NCI-H82 treated with DMSO at 0.1 percent for 48 hours (cell line): ENCODE measurements around the gene RNF213.

ENCODE experiments used
- DNase-seq: peaks from one replicate; lab custom pipeline; 2025; ENCODE audit not compliant: unreplicated experiment; lab: John Stamatoyannopoulos, UW

The RNF213 gene

DNA sequence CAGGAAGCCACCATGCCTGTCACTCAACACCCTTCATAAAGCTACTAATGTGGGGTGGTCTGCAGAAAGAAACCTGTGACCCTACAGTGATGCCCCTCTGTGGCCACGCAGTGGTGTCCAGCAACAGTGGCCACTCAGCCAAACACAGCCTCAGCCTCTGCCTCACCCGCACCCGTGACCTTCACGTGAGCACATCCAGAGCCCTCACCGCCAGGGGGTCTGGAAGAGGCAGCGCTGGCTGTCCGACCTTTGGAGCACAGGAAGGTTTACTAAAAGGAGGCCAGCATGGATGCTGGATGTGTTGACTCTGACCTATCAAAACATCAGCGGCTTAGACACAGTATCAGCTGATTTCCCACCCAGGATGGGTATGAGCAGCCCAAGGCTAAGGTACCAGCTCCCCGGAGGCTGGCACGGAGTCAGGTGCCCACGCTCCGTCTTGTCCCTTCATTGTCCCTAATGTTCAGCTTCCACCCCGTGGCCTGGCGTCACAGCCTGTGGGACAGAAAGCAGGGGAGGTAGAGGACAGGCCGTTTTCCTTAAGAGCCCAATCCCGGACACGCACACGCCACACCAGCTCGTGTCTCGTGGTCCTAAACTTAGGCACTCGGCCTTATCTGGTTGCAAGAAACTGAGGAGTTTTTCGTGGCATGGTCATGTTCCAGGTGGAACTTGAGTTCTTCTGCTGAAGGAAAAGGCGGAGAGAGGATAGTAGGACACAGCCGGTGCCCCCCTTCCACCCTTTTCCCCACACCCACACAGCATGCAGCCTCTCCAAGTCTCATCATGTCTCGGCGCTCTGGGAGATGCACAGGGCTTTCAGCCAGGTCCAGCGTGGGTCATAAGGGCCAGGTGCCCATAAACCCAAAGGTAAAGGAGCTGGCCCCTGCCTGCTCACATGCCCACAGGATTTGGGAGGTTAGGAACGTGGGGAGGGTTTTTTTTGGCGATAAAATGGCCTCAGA is 104.6 kb downstream of the RNF213 start:
- no peak for DNase-seq

DNA sequence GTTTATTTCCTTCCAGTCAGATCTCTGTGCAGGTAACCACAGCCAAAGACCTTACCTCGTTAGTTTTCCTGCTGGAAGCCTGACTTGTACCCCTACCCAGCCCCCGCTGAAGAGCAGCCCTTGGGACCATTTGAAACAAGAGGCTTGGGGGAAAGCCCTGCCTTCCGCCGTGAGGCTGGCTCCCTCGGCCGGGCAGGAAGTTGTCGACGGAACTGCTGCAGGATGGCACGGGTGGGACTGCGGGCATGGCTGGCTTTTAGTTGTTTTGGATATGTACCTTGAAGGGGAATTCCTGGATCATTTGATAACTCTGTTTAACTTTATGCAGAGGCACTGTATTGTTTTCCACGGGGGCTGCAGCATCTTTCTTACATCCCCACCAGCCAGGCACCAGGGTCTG is 105.3 kb downstream of the RNF213 start:
- DNase-seq, result no peak

DNA sequence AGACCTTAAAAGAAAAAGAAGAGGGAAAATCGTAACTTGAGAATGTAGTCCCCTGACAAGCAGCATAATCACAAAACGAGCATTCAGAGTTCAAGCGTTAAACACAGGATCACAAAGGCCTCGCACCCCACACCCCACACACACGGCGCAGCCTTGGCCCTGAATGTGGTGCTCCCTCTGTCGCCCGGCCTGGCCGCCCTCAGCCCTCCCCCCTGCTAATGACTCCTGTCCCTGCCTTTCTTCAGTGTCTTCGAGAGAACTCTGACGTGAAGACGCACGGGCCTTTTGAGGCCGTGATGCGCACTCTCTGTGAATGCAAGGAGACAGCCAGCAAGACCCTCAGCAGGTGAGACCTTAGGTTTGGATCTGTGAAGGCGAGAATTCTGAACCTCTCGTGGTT is 106.9 kb downstream of the RNF213 start:
- DNase-seq, result no peak

DNA sequence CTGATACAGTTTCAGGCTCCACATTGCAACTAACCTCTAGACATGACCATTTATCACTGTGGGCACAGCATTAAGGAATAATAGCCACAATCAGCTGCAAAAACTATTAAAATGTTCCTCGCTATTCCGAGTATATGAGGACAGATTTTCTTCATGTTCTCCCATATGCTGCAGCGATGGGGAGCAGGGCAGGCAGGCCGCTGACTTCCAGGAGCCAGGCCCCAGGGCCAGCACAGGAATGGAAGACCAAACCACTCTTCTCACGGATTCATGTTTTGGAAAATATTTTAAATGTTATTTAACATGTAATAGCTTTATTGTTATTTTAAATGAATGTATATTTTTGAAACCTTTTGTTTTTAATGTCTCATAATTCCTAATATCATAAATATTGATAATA is 110.5 kb downstream of the RNF213 start:
- no peak for DNase-seq

DNA sequence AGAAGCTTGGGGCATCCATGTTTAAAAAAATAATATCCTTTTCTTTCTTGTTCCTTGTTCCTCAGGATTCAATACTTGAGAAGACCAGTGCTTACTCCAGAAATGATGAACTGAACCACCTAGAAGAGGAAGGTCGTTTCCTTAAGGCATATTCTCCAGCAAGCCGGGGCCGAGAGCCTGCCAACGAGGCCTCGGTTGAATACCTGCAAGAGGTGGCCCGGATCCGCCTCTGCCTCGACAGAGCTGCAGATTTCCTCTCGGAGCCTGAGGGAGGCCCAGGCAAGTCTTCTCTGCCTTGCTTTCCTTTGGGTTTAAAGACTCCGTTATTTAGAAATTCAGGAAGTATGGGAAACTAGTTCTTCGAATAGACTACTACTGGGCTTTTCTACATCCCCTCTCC is 111.8 kb downstream of the RNF213 start:
- no peak for DNase-seq

DNA sequence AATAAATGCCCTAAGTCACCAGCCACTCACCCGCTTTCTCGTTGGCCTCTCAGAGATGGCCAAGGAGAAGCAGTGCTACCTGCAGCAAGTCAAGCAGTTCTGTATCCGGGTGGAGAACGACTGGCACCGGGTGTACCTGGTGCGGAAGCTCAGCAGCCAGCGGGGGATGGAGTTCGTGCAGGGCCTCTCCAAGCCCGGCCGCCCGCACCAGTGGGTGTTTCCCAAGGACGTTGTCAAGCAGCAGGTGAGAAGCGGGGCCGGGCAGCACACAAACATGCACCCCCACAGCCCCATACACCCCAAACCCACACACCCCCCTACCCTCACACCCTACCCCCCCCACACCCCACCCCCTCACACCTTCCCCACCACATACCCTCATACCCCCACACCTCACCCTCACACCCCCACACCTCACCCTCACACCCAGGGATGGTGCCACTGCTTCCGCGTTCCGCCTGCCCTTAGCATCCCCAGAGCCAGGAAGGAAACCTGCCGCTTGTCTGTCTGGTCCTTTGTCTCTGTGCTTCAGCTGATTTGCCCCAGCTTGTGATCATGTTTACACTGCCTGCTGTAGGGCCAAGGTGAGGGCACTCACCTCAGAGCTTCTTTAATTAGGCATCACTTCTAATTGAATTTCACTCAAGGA is 112.4 kb downstream of the RNF213 start:
- no peak for DNase-seq

DNA sequence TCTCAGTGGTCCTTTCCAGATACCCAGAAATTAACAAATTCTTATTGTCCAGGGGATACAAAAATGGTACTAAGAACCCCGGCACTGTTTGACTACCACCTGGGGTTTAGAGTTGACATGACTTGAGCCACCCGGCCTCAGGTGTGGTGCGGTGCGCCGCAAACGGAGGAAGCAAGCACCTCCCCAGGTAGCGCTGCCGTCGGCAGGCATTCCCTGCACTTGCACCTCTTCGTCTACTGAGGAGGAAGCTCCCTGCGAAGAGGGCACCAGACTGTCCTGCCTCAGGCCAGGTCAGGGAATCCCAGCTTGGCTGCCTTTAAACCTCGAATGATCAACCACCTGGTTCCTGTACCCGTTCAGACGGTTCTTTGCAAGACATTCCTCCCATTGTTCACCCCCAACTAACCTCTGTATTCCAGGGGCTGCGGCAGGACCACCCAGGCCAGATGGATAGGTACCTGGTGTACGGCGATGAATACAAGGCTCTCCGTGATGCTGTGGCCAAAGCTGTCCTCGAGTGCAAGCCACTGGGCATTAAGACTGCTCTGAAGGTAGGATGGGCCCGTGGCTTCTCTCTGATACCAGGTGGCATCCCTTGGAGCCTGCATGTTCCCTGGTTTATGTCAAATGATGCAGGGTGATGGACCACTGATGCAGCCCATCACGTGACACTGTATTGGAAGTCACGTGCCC is 113.5 kb downstream of the RNF213 start:
- no peak for DNase-seq

DNA sequence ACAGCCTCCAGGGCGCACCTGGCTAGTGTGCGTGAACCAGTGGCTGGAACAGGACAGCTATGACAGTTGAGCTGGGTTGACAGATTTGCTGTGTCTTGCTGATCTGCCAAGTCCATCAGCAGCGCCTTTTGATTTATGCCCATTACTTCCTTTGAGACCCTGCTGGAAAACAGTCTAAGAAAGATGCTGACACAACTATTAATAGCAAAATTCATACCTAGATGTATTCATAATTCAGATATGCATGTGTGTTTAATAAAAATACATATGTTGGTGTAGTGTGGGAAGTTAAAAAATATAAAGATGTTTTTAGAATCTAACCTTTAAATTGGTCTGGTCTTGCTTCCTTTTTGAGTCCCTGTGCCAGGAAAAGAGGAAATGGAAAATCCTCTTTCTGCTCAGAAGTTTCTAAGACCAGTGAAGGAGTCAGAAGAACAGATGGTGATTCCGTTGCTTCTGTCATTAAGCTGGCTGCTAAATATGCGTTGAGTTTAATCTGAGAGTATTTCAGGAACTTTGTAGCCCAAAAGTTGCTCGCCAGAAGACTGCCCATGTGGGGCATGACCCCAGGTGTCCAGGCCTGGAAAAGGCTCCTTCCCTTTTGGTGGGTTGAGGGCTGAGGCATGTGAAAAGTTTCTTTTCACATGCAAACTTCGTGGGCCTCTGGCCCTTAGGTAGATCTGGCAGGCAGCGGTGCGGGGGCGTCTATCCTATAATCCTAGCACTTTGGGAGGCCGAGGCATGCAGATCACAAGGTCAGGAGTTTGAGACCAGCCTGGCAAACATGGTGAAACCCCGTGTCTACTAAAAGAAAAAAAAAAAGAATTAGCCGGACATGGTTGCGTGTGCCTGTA is 114.3 kb downstream of the RNF213 start:
- no peak for DNase-seq

DNA sequence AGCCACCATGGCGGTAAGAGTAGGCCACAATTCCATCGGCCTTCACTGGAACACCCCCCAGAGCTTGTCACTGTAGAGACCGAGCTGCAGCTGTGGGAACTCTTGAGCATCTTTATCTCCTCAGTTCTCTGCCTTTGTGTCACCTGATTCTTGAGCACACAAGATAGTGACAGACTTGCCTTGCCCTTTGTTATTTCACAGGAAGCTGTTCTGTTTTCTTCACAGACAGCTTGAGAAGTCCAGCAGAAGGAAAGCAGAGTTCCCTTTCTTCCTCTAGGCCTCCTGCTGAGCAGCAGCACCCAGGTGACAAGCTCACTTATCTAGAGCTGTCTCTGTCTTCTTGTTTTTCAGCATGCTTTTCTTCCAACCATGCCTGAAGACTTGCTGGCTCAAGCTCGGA is 115.9 kb downstream of the RNF213 start:
- no peak for DNase-seq

DNA sequence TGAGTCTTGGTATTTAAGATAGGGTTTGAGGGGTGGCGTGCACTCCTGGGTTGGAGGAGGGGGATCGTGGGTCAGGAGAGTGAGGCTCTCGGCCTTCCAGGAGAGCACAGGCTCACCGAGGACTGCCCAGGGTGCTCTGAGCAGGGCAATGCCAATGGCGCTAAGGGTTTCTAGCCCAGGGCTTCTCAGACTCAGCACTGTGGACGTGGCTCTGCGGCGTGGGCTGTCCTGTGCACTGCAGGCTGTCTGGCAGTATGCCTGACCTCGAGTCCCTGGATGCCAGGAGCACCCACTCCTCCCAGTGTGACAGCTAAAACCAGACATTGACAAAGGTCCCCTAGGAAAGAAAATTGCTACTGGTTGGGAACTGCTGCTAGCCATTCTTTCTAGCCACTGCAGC is 117.1 kb downstream of the RNF213 start:
- no peak for DNase-seq

DNA sequence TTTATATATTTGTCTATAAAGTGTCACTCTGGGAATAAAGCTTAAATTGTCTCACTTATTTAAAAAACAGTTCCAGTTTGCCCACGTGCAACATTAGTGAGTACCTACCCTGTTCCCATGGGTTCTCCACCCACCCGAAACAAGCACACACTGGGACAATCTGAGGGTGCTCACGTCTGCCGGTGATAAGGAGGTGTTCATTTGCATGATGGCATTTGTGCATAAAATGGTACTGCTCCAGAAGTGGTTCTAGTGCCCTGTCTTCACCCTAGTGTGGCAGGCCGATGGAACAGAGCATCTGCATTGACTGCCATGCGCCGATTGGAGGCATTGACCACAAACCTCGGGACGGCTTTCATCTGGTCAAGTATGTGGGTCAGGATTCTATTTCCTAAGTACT is 118.7 kb downstream of the RNF213 start:
- no peak for DNase-seq

DNA sequence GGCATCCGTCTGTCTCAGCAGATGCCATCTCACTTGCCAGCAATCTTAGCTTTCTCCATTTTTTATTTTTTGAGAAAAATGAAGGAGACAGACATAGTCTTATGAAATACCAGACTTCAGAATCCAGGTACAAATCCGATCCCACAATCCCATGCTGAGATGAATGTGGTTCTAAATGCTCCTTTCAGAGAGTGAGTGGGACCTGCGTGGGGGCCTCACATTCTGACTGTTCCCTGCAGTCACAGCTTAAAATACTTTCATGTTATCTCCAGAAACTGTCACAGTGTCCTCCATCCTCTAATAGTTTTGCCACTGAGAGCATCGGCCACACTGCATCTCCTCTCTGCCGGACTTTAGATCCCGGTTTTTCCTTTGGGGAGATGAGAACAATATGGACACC is 119.4 kb downstream of the RNF213 start:
- DNase-seq, result no peak

DNA sequence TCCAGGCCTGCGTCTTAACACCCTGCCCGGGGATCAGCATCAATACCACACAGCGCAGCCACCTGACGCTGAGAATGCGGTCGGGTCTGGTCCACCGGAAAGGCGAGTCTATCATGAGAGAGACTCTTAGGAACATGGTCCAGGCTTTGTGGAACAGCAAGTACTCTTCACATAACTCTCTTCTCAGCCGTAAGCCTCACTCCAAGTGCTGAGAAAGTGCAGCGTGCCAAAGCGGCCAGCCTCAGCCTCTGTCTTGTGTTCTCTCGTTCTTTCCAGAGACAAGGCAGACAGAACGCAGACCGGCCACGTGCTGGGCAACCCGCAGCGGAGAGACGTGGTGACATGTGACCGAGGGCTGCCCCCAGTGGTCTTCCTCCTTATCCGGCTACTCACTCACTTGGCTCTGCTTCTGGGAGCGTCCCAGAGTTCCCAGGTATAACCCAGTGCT is 119.9 kb downstream of the RNF213 start:
- no peak for DNase-seq

DNA sequence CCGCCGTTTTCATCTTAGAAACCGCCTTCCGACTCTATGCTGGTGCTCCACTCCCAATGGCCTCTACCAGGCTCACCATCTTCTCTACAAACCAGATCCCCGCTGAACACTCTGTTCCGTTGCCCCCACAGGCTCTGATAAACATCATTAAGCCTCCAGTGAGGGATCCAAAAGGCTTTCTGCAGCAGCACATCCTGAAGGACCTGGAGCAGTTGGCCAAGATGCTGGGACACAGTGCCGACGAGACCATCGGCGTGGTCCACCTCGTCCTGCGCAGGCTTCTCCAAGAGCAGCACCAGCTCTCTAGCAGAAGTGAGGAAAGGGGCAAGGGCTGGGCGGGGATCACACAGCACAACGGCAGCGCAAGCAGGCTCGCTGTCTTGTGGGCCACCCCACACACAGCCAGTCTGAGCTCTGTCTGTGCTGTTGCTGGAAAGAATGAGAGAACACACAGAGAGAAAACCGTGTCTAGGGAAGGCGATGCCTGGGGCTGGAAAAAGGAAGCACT is 120.8 kb downstream of the RNF213 start:
- no peak for DNase-seq

DNA sequence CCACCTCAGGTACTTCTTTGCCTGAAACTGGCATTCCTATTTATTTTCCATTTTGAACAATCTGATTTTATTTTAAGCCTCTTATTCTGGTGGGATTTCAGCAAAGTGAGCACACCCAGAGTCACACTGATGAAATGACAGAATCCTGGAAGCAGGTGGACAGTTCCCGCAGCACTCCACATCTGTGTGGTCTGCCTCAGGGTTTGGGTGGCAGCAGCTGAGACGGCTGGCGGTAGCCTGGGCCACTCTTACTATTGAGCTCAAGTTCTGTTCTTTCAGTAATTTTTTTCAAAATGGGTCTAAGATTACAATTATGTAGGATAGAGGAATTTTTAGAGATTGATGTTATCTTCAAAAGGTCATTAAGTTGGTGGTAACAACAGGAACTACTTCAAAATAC is 121.8 kb downstream of the RNF213 start:
- DNase-seq, result no peak

DNA sequence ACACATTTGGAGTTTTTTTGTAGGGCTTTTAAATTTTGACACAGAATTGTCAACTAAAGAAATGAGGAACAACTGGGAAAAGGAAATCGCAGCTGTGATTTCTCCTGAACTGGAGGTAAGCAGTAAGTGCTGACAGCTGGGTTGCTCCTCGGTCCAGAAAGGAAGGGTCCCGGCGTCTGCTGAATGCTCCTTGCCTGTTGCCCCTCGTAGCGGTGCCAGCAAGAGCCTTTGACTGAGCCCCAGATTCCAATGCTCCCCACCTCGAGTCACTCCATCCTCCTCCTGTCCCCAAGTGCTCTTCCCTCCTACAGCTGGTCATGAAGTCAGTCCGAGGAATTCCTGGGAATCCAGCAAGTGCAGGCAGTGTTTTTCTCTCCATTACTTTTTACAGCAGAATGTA is 122.3 kb downstream of the RNF213 start:
- no peak for DNase-seq

DNA sequence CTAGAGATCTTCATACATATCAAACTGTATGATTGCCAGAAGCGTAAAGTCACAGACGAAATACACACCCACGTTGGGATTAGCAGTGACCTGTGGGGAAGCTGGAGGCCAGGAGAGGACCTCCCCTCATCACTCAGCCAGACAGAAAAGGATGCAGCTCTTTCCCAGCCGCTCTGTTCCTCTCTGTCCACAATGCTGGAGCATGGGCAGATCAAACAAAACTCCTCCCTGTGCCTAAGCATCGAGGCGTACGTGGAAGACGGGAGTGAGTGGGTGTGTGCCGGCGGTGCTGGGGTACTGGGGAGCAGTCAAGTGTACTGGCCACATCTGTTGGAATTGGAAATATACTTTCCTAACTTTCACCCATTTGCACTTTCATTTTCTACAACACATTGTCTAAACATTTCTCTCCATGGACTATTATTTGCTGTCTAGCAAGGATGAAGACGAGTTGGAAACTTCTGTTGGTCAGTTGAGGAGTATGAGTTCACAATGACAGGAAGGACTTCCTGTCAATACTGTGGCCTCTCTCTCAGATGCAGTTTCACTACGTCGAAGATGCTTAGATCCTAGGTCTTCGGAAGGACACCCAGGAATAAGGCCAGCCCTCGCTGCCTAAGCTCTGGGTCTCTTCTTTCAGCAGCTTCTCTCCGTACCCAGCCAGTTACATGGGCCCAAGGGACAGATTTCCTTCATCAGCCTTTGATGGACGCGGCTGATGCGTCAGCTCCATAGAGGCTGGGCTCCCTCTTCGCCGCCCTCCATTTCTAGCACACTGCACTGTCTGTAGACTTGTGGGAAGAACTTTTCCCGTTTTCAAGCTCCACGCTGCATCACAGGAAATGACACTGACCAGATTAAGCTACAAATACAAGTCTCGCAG is 123.7 kb downstream of the RNF213 start:
- DNase-seq, result no peak

DNA sequence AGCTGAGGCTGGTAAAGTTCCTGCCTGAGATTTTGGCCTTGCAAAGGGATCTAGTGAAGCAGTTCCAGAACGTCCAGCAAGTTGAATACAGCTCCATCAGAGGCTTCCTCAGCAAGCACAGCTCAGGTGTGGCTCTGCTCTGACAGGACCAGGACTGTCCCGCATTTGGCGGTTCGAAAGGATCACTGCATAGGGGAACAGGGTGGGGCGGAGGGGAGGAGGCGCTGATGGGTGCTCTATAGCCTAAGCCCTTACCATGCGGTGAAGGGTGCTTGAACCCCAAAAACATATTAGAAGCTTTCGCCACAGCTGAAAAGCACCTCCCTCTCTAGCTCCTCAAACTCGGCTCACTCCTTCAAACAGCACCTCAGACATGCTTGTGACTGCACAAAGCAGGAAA is 124.4 kb downstream of the RNF213 start:
- DNase-seq, result no peak

DNA sequence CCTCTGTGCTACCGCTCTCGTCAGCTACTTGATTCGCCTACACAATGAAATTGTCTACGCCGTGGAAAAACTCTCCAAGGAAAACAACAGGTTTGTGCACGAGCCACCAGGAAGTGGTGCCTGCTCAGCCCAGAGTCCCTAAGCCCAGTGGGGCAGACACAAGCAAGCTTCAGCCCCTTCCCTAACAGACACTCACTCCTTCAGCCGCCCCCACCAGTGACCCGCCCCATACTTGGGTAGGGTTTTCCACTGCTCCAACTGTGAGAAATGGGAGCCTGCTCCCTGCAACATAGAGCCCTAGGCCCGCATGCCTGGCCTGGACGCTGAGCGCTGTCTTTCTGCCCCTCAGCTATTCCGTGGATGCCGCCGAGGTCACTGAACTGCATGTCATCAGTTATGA is 125.7 kb downstream of the RNF213 start:
- no peak for DNase-seq

DNA sequence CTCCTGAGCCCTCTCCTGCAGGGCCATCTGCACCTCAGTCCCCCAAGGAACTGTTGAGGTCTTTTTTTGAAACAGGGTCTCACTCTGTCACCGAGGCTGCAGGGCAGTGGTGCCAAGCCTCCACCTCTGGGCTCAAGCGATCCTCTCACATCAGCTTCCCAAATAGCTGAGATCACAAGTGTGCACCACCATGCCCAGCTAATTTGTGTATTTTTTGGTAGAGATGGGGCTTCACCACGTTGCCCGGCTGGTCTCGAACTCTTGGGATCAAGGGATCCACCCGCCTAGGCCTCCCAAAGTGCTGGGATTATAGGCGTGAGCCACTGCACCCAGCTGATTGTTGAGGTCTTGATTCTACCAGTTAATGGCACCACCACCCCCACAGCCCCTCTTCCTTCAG is 126.4 kb downstream of the RNF213 start:
- DNase-seq, result no peak
